Measurements from ENCODE around the gene ACADS.

- TF ChIP-seq POLR2AphosphoS5 (IDR thresholded peaks at IDR 0.05; ENCODE audit: low read depth, low read length) (no peak), POLR2A (IDR thresholded peaks at IDR 0.05; ENCODE audit: low read depth, low read length) (no peak), TAF1 (IDR thresholded peaks at IDR 0.05; ENCODE audit: low read depth, low read length) (no peak), PAX5 (IDR thresholded peaks at IDR 0.05; ENCODE audit: insufficient read depth, low read length, severe bottlenecking) (no peak)
Observed at GRCh38 chr12:120754792-120755191, 29.2 kb downstream of the ACADS start.
